ENCODE measurements around the gene HPD.

HPD gene

DNA sequence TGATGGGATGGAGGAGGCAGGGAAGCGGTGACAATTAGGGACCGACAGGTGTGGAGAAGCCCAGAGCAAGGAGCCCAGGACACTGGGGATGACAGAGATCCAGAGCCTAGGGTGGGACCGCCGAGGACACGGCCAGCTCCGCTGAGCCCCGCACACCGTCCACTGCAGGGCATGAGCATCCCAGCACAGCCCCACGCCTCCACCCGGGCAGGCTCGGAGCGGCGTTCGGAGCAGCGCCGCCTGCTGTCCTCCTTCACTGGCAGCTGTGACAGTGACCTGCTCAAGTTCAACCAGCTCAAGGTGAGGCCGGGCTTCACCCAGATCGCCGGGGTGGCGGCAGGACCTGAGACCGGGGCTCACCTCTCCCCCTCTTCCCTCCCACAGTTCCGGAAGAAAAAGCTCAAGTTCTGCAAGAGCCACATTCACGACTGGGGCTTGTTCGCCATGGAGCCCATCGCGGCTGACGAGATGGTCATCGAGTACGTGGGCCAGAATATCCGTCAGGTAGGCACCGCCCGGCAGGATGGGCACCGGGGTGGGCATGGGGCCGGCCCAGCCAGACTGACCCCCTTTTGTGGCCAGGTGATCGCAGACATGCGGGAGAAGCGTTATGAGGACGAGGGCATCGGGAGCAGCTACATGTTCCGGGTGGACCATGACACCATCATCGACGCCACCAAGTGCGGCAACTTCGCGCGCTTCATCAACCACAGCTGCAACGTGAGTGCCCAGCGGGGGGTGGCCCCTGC lies 31.1 kb downstream of the HPD start:
- DNase-seq, result no peak

DNA sequence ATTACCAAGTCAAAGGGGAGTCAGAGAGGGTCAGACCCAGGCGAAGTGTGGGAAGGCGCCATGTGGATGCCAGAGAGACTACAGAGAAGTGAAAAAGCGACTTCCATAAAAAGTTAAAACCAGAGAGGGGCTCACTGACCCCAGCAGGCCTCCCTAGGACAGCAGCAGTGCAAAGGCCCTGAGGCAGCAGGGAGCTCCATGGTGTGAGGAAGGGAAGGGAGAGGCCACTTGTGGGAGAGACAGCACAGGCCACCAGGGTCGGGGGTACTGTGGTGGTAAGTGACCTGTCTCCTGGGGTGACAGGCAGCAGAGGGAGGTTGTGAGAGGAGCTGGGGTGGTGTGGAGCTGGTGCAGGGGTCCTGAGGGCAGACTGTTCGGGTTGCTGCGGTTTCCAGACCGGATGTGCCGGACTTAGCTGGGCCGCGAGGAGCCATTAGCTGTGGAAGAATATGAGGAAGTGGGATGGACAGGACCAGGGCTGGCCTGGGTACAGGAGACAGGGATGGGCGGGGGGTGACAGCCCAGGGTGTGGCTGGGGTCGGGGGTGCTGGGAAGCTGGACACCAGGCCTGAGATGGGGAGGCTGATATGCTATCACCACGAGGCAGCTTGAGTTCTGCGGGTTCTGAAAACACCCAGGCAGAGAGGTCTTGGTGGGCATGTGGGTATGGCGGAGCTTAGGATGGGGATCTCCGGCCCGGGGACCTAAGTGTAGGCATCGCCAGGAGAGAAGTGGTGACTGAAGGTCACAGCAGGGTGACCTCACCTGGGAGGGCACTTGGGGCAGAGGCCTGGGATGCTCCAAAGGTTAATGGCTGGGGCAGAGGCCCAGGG lies 32.1 kb downstream of the HPD start:
- DNase-seq, result no peak

DNA sequence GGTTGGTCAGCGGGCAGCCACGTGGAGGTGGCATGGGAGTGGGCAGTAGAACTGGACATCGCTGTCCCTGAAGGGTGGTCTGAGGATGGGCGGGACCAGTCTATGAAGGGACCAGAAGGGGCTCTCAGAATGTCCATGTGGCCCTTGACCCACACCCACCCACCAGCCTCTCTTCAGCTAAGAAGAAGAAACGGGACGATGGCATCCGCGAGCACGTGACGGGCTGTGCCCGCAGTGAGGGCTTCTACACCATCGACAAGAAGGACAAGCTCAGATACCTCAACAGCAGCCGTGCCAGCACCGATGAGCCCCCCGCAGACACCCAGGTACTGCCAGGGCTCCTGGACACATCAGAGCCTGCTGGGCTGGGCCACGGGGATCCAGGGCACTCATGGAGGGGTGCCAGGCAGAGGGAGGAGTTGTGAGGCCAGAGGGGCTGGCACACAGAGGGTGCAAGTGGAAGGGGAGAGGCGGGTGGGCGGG lies 33.6 kb downstream of the HPD start:
- no peak for DNase-seq

DNA sequence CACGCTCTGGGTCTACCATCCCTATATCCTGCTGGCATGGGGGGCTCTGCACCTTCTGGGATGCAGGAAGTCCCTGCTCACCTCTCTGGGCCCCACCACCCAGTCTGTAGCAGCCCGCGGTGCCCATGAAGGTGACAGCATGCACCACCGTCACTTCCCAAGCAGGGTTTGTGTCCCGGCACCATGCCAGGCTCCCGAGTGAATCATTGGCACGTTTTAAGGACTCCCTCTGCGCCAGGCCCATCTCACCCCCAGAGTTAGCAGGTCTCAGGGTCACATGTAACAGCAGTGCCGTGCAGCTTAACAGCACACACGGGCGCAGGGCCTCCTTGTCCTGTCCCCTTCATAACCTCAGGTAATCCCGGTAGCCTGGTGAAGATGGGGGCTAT lies 34.9 kb downstream of the HPD start:
- no peak for DNase-seq

DNA sequence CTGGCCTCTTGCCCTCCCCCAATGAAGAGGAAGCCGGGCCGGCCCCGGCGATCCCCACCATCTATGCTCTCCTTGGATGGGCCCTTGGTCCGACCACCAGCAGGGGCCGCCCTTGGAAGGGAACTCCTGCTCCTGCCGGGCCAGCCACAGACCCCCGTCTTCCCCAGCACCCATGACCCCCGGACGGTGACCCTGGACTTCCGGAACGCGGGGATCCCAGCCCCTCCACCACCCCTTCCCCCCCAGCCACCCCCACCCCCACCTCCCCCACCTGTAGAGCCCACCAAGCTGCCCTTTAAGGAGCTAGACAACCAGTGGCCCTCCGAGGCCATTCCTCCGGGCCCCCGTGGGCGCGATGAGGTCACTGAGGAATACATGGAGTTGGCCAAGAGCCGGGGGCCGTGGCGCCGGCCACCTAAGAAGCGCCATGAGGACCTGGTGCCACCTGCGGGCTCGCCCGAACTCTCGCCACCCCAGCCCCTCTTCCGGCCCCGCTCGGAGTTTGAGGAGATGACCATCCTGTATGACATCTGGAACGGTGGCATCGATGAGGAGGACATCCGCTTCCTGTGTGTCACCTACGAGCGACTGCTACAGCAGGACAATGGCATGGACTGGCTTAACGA lies 35.4 kb downstream of the HPD start:
- no peak for DNase-seq

DNA sequence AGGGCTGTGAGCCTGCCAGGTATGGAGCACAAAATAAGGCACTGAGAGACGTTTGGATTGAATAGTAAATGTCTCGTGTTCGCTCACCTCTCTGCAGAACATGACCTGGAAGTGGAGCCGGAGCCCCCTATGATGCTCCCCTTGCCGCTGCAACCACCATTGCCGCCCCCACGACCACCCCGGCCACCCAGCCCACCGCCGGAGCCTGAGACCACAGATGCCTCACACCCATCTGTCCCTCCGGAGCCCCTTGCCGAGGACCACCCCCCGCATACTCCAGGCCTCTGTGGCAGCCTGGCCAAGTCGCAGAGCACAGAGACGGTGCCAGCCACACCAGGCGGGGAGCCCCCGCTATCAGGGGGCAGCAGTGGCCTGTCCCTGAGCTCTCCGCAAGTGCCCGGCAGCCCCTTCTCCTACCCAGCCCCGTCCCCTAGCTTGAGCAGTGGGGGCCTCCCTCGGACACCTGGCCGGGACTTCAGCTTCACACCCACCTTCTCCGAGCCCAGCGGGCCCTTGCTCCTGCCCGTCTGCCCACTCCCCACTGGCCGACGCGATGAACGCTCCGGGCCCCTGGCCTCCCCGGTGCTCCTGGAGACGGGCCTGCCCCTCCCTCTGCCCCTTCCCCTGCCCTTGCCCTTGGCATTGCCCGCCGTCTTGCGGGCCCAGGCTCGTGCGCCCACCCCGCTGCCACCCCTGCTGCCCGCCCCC lies 36.1 kb downstream of the HPD start:
- DNase-seq, result no peak

DNA sequence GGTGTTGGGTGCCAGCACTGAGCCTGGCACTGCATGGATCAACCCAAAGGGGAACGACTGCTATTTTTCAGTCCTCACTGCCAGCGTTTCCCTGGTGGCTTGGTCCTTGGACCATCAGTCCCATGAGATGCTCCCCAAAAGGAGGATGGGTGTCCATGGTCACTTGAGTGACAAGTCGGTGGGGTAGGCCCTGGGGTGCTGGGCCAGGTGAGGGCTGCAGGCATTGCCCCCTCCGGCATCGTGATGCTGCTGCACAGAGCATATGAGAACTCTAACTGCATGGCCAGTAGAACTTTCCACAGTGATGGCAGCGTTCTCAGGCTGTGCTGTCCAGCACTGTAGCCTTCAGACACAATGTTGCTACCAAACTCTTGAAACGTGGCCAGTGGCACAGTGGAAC lies 38.6 kb downstream of the HPD start:
- no peak for DNase-seq

DNA sequence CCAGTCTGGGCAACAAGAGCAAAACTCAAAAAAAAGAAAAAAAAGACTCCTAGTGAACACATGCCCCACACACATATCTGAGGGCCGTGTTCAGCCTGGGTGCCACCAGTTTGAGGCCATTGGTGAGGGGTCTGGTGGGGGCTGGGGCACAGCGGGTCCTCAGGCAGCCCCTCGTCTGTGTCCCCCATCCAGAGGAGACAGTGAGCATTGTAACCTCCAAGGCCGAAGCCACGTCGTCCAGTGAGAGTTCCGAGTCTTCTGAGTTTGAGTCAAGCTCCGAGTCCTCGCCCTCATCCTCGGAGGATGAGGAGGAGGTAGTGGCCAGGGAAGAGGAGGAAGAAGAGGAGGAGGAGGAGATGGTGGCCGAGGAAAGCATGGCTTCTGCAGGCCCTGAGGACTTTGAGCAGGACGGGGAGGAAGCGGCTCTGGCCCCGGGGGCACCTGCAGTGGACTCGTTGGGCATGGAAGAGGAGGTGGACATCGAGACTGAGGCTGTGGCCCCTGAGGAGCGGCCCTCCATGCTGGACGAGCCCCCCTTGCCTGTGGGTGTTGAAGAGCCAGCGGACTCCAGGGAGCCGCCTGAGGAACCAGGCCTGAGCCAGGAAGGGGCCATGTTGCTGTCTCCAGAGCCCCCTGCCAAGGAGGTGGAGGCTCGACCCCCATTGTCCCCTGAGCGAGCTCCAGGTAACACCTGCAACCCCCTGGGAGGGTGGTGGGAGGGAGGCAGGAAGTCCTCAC lies 39.3 kb downstream of the HPD start:
- no peak for DNase-seq

DNA sequence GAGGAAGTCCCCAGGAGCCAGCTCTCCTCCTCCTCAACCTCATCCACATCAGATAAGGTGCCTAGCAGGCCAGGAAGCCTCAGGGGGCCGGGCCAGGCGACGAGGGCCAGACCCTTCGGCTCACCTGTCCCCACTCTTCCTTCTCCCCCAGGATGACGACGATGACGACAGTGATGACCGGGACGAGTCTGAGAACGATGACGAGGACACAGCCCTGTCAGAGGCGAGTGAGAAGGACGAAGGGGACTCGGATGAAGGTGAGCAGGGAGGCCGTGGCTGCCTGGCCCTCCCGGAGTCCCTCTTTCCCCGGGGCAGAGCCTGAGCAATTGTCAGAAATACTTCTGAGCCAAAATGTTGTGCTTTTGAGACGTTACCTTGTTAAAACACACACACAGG lies 41.0 kb downstream of the HPD start:
- no peak for DNase-seq

DNA sequence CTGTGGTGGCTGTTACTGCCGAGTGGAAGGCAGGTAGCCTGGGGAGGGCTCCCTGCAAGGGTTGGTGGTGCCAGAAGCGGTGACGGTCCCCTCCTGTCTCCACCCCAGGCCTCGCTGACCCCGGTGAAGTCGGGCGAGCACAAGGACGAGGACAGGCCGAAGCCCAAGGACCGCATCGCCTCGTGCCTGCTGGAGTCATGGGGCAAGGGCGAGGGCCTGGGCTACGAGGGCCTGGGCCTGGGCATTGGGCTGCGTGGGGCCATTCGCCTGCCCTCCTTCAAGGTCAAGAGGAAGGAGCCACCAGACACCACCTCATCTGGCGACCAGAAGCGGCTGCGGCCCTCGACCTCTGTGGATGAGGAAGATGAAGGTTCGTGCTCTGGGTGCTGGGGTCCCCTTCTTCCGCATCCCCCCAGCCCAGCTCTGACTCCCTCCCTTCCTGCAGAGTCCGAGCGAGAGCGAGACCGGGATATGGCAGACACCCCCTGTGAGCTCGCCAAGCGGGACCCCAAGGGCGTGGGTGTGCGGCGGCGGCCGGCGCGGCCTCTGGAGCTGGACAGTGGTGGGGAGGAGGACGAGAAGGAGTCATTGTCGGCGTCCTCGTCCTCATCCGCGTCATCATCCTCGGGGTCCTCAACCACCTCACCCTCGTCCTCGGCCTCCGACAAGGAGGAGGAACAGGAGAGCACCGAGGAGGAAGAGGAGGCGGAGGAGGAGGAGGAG lies 41.6 kb downstream of the HPD start:
- DNase-seq, result no peak

DNA sequence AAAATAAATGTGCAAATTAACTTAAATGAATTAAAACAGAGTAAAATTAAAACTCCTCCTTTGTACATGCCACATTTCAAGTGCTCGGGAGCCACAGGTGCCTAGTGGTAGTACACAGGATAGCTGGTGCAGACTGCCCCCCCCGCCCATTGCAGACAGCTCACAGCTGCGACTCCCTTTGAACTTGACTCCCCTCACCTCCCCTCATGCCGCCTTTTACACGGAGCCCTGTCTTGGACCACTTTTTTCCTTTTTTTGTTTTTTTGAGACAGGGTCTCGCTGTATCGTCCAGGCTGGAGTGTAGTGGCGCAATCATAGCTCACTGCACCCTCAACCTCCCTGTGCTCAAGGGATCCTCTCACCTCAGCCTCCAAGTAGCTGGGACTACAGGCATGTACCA lies 43.4 kb downstream of the HPD start:
- no peak for DNase-seq

DNA sequence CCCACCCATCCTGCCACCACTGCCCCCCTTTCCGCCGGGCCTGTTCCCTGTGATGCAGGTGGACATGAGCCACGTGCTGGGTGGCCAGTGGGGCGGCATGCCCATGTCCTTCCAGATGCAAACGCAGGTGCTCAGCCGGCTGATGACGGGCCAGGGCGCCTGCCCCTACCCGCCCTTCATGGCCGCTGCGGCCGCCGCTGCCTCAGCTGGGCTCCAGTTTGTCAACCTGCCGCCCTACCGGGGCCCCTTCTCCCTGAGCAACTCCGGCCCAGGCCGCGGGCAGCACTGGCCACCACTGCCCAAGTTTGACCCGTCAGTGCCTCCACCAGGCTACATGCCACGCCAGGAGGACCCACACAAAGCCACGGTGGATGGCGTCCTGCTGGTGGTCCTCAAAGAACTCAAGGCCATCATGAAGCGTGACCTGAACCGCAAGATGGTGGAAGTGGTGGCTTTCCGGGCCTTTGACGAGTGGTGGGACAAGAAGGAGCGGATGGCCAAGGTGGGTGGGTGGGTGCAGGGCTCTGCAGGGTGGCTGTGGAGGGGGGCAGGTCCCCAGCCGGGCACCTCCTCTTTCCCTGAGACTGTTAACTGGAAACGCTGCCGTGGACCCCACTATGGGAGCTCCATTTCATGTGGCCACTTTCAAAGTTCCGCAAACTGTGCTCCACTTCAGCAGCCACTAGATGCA lies 44.1 kb downstream of the HPD start:
- DNase-seq, result no peak

DNA sequence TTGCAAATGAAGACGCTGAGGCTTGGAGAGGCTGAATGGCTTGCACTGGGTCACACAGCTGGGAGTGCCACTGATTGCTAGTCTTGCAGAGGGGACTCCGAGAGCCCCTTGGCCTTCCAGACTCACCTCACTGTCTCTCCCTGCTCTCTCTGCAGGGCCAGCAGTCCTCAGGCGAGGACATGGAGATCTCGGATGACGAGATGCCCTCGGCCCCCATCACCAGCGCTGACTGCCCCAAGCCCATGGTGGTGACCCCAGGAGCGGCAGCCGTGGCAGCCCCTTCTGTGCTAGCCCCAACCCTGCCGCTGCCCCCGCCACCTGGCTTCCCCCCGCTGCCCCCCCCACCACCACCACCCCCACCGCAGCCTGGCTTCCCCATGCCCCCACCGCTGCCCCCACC lies 44.7 kb downstream of the HPD start:
- no peak for DNase-seq

DNA sequence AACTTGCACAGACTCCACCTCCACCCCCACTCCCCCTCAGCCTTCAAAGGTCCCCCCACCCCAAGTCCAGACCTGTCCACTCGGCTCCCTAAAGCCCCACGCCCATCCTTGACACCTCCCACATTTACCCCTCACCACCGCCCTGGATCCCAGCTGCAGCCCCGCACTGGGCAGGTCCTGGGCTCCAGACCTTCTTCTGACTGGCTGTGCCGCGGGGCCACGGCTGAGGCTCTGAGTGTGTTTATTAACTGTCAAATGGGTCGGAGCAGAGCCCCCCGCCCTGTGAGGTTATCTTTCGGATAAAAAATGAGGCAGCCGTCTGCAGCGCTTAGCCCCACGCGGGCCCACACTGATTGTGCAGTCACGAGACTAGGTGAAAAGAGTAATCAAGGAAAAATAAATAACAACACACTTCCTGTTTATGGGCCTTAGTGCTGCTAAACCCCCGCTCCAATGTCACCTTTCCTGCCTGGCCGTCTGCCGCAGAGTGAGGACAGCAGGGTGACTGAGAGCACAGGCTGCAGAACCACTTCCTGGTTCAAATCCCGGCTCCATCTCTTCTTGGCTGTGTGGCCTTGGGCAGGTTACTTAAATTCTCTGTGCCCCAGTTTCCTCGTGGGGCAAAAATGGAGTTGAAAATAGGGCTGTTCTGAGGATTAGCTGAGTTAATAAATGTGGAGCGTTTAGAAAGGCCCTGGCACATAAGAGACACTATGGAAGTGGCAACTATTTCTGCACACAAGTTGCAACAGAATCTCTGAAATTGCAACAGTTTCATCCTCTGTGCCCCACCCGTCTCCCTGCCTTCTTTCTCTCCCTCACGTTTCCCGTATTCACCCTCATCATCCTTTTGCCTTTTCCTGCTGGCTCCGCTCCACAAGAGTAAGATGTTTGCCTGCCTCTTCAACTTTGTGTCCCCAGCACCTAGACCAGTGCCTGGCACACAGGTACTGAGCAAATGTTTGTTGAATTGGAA lies 45.5 kb downstream of the HPD start:
- DNase-seq, result no peak

DNA sequence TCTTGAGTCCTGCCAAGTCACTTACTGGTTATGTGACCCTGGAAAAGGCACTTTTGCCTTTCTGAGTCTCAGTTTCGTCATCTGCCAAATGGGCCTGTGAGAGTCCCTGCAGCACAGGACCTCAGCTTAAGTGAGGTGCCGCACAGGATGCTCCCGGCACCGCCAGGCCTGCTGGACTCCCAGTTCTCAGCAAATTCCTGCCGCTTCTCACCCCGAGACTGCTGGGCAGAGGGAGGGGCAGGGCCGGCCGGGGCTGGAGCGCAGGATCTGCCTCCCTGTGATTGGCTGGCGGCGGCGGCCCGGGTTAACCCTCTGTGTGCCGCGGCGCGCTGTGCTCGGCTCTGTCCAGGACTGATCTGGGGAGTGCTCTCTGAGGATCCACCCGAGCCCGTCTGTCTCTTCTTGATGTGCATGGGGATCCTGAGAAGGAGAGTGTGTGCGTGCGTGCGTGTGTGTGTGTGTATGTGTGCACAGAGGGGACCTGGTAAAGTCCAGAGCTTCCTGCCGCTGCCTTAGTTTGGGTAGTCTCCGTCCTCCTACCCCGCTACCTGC lies 46.3 kb downstream of the HPD start:
- no peak for DNase-seq

DNA sequence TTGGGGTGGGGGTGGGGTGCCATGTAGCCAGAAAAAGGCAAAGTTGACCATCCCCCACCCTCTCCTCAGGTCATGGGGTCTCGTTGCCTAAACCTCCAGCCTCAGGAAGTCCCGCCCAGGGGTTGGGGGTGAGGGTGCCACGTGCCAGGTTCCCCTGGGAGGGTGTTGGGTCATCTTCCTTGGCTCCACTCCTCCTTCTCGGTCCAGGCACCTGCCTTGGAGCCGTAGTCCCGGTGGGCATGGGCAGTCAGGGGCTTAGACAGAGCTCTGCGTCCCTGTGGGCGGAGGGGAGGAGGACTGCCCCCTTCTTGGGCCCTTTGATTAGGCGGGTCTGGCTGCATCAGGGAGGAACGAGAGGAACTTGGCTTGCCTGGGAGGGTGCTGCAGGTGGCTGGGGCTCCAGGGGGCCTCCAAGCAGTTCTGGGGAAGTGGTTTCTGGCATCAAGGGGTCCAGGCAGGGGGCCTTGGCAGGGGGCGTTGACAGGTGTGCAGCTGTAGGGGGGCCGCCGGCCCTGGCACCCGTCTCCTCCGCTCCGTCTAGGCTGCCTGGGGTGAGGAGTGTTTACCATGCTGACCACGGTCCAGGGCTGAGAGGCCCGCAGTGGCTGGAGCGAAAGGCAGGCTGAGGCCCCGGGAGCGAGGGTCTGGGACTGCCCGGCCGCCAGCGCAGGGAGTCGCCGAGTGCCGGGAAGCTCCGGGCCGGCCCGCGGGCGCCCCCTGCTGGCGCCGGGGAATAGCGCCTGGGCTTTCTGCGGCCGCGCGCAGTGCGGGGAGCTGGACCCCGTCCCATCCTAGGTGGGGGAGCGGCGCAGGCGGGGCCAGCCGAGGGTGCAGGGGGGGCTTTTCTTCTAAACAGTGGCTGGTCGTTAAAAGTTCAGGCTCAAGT lies 47.0 kb downstream of the HPD start:
- DNase-seq, result peak; percentile 13

DNA sequence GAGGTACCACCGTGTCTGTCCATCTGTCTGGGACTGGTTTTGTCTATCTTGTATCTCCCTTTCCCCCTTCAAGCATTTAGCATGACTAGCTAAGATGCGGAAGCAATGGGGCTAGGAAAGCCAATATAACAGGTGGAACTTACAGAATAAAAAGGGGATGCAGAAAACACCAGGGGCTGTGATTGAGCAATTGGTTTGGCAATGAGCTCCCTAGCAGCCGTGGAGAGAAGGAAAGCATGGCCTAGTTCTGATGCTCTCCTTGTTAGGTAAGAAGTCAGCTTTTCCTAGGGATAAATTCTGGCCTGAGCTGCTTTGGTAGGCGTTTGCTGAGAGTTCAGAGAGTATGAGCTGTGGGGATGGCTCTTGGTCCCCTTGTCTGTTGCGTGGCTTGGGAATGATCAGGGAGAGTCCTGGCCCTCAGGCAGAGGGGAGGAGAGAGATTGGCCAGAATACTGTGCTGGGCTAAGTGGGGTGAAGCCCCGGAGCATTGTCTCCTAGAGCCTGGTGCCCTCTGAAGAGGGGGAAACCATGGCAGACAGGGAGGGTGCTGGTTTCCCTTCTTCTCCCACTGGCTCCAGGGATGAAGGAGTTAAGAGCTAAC lies 47.7 kb downstream of the HPD start:
- DNase-seq, result no peak

DNA sequence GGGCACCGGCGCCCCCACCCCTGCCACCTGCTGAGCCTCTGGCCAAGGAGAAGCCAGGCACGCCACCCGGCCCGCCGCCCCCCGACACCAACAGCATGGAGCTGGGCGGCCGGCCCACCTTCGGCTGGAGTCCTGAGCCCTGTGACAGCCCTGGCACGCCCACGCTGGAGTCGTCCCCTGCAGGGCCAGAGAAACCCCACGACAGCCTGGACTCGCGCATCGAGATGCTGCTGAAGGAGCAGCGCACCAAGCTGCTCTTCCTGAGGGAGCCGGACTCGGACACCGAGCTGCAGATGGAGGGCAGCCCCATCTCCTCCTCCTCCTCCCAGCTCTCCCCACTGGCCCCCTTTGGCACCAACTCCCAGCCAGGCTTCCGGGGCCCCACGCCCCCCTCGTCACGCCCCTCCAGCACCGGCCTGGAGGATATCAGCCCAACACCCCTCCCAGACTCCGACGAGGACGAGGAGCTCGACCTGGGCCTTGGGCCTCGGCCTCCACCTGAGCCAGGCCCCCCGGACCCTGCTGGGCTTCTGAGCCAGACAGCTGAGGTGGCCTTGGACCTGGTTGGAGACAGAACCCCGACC lies 48.3 kb downstream of the HPD start:
- DNase-seq, result no peak
